ENCODE data around the gene TMEM44.
"Not testable (repeated sequence)": the region's sequence is repeated elsewhere in the genome, so short reads cannot be mapped to it uniquely, and the experiment has no call there.

Gene TMEM44

GRCh38 chr3:194640829-194641228 is 7.6 kb upstream of the TMEM44 start:
- no peak for DNase-seq

GRCh38 chr3:194638991-194639605 is 5.9 kb upstream of the TMEM44 start:
- no peak for DNase-seq

- no peak for DNase-seq
These were observed 4.6 kb upstream of the TMEM44 start for GRCh38 chr3:194637541-194638400.

- no peak for DNase-seq
These were observed 3.8 kb upstream of the TMEM44 start for GRCh38 chr3:194637066-194637465.

- DNase-seq, result peak in 2 of 3 experiments; percentile 59 to 84
These were observed 340 bp downstream of the TMEM44 start for GRCh38 chr3:194632809-194633348.

- no peak for DNase-seq
These were observed 902 bp downstream of the TMEM44 start for GRCh38 chr3:194632226-194632808.

GRCh38 chr3:194631696-194632095 is 1.5 kb downstream of the TMEM44 start:
- no peak for DNase-seq

GRCh38 chr3:194630681-194631080 is 2.5 kb downstream of the TMEM44 start:
- not testable (repeated sequence) for DNase-seq

GRCh38 chr3:194624956-194625355 is 8.3 kb downstream of the TMEM44 start:
- DNase-seq, result no peak

GRCh38 chr3:194623449-194624290 is 9.5 kb downstream of the TMEM44 start:
- no peak for DNase-seq

- no peak for DNase-seq
These were observed 10.4 kb downstream of the TMEM44 start for GRCh38 chr3:194622621-194623340.

- DNase-seq, result no peak
These were observed 11.3 kb downstream of the TMEM44 start for GRCh38 chr3:194621947-194622346.

GRCh38 chr3:194620196-194620595 is 13.0 kb downstream of the TMEM44 start:
- DNase-seq, result no peak

GRCh38 chr3:194619741-194620140 is 13.5 kb downstream of the TMEM44 start:
- DNase-seq, result no peak

GRCh38 chr3:194618858-194619608 is 14.2 kb downstream of the TMEM44 start:
- DNase-seq, result no peak

- no peak for DNase-seq
These were observed 15.4 kb downstream of the TMEM44 start for GRCh38 chr3:194617827-194618226.

GRCh38 chr3:194617143-194617671 is 16.0 kb downstream of the TMEM44 start:
- DNase-seq, result no peak

GRCh38 chr3:194615226-194615625 is 18.0 kb downstream of the TMEM44 start:
- DNase-seq, result no peak

GRCh38 chr3:194612221-194612620 is 21.0 kb downstream of the TMEM44 start:
- no peak for DNase-seq

GRCh38 chr3:194610689-194611088 is 22.5 kb downstream of the TMEM44 start:
- no peak for DNase-seq

- DNase-seq, result no peak
These were observed 23.6 kb downstream of the TMEM44 start for GRCh38 chr3:194609601-194610000.

All from NCI-H1417 (cell line).